ENCODE data around the gene RFX8.

DNA sequence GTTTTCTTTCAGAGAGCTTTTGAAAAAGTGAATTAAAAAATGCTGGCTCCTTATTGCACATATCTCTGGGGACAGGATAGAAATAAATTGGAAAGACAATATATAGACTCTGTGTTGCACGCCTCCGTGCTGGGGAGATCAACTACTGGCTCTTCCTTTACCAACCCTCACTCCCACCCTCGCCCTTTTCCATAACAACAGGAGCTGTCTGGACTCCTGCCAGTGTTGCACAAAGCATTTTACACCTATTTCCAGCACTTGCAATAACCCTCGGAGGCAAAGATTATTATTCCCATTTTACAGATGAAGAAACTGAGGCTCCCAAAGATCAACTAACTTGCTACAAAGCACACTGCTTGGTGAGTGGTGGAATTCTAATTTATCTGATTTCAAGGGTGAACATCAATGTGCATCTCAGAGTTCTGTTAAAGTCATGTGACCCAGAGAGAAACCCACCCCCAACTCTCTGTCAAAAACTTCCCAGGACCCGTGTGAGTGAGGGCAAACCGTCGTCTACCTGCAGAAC, 91.8 kb downstream of the RFX8 start:
- TF ChIP-seq, protein P1, sequence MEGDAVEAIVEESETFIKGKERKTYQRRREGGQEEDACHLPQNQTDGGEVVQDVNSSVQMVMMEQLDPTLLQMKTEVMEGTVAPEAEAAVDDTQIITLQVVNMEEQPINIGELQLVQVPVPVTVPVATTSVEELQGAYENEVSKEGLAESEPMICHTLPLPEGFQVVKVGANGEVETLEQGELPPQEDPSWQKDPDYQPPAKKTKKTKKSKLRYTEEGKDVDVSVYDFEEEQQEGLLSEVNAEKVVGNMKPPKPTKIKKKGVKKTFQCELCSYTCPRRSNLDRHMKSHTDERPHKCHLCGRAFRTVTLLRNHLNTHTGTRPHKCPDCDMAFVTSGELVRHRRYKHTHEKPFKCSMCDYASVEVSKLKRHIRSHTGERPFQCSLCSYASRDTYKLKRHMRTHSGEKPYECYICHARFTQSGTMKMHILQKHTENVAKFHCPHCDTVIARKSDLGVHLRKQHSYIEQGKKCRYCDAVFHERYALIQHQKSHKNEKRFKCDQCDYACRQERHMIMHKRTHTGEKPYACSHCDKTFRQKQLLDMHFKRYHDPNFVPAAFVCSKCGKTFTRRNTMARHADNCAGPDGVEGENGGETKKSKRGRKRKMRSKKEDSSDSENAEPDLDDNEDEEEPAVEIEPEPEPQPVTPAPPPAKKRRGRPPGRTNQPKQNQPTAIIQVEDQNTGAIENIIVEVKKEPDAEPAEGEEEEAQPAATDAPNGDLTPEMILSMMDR (IDR thresholded peaks at IDR 0.05) = no peak
- TF ChIP-seq POLR2A (IDR thresholded peaks at IDR 0.05) (no peak), POLR2AphosphoS5 (IDR thresholded peaks at IDR 0.05) (no peak), EP300 (IDR thresholded peaks at IDR 0.05; ENCODE audit: low read depth) (no peak)

Measured in transverse colon (tissue), 4 donors.